ENCODE data around the gene TMEM234.

TMEM234 gene

GRCh38 chr1:32199717-32200072, 22.5 kb downstream of the TMEM234 start:
- no peak for DNase-seq (ENCODE audit: low read depth)

DNA sequence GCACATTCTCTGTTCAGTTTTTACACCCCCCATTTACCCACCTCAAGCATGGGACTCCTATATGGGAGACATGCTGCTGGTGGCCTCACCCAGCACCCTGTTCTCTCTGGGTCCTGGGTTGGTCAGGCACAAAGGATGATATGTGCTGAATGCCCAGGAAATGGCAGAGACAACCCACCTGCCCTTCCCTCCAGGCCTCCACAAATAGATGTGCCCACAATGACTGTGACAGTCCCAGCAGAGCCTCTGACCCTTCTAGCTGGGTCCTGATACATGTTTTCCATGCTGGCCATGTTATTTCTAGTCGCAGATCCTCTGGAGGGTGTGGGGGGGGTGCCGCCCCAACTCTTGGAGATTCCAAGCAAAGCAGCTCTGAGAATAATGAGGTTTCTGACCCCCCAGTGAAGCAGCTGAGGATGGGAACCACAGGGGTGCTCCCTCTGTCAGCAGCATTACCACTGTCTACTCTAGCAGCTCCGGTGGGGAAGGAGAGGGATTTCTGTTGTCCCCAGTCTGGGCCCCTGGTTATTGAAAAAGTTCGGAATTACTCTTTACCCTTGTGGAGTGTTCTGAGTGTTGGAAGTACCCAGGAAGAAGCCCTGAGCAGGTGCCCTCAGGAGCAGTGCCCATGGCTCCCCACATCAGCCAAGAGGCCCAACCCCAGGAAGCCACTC, 23.0 kb downstream of the TMEM234 start:
- DNase-seq (ENCODE audit: low read depth): no peak

DNA sequence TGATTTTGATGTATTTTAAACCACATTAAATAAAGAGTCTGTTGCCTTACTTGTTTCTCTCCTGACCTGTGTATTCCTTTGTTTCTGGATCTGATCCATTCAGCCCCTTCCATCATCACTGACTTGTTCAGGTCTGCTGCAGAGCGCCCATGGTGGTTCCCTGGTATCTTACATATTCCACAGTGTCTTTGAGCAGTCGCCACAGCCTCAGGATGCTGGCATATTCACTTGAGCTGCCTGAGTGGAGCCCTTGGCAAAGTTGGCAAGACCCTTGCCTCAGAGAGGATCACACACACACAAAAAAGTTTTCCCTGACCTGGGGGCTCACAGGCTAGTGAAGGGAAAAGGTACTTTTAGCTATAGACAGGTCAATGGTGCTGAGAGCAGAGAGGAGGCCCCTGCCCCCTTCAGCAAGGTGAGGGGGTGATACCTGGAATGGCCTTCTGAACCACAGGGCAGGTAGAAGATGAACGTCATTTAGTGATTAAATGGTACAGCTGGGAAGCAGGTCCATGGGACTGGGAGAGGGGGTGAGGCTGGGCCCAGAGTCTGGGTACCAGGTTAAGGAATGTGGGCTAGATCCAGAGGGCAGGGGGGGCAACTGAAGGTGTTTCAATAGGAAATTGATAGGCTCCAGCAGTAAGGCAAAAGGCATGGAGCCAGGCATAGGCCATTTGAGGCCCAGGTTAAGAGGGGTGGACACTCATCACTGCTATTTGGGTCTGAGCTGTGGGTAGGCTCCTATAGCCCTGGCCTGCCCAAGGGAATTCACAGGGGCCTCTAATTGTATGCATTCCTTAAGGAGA, 23.7 kb downstream of the TMEM234 start:
- no peak for DNase-seq (ENCODE audit: low read depth)

DNA sequence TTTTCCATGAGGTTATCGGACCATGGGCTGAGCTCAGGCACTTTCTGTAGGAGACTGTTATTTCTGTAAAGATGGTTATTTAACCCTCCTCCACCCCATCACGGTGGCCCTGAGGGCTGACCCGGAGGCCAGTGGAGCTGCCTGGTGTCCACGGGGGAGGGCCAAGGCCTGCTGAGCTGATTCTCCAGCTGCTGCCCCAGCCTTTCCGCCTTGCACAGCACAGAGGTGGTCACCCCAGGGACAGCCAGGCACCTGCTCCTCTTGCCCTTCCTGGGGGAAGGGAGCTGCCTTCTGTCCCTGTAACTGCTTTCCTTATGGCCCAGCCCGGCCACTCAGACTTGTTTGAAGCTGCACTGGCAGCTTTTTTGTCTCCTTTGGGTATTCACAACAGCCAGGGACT, 24.3 kb downstream of the TMEM234 start:
- no peak for DNase-seq (ENCODE audit: low read depth)

DNA sequence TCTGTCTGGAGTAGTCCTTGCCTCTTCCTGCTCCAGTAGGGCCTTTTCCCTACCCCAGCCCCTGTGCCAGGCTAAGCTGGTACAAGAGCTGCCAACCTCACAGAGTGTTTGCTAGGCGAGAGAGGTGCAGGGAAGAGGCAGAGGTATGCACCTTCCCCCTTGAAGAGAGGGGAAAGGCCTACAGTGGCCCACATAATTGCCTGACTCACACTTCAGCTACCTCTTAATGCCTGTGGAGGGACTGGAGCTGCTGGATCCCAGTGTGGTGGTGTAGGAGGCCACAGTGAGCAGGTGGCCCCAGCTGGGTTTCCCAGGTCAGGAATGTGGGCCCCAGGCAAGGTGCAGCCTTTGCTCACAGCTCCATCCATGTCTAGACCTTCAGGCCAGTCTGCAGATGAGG, 25.1 kb downstream of the TMEM234 start:
- no peak for DNase-seq (ENCODE audit: low read depth)

DNA sequence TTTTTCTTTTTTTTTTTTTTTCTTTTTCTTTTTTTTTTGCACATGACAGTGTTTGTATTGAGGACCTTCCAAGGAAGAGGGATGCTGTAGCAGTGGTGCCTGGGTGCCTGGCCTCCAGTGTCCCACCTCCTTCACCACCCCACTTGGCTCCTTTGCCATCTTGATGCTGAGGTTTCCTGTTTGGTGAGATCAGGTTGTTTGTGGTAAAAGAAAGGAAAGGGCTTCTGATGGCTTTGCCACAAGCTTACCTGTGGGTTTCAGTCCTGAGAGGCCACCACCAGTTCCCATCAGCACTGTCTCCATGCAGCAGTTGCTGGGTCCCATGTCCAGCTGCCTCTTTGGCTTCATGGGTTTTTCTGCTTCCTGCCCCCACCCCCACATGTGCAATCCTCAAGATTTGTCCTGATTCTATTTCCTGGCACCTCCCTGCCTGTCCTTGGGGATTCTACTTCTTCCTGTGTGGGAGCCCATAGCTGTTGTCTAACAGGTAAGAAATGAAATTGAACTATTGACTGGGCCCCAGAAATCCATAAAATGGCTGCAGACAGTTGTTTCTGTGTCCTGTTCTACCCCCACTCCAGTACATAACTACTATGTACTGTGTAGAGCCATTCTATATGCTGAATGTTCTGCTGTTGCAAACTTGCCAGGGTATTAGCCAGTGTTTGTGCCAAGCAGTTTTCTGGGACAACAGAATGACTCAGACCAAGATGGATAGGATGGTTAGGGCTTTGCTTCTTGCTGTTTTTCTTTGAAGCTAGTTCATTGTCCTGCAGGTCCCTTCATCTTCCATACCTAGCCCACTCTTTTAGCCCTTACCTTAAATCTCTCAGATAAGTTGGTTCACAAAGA, 26.0 kb downstream of the TMEM234 start:
- DNase-seq (ENCODE audit: low read depth): no peak

DNA sequence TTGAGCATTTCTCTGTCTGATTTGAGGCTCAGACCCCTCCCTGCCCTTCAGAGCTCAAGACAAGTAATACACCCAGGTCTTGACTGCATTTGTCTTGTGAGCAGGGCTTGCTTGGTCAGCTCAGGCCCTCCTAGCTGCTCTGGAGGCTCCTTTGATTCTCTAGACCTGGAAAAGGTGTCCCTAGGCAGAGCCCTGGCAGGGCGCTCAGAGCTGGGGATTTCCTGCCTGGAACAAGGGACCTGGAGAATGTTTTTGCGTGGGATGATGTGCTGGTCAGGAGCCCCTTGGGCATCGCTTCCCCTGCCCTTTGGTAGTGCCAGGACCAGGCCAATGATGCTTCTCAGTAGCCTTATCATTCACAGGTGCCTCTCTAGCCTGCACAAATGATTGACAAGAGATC, 26.6 kb downstream of the TMEM234 start:
- no peak for DNase-seq (ENCODE audit: low read depth)

GRCh38 chr1:32194984-32195383, 27.2 kb downstream of the TMEM234 start:
- no peak for DNase-seq (ENCODE audit: low read depth)

DNA sequence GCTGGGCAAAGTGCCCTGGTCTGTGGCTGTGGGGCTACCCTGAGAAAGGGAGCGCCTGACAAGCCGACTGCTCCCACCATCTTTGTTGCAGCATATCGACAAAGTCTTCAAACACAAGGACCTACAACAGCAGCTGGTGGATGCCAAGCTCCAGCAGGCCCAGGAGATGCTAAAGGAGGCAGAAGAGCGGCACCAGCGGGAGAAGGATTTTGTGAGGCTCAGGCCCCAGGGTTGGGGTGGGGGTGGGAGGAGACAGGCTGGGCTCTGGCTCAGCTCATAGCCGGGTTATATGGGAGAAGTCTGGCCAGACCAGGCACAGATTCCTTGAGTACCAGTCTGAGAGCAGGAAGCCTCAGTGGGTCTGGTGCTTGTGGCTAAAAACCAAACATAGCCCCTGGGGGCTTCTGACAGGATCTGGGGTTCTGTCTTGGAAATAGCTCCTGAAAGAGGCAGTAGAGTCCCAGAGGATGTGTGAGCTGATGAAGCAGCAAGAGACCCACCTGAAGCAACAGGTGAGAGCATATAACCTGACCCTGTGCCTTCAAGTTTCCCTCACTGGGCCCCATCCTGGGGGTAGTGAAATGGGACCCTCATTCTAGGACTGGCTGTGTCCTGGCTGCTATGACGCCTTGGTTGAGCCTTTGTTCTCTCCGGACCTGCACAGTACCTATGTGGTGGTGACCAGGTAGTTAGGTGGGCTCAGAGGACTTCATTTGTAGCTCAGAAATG, 29.8 kb downstream of the TMEM234 start:
- no peak for DNase-seq (ENCODE audit: low read depth)

- DNase-seq (ENCODE audit: low read depth): no peak
These were observed 34.3 kb downstream of the TMEM234 start for GRCh38 chr1:32187850-32188249.

- DNase-seq (ENCODE audit: low read depth): no peak
These were observed 35.7 kb downstream of the TMEM234 start for GRCh38 chr1:32186491-32186890.

DNA sequence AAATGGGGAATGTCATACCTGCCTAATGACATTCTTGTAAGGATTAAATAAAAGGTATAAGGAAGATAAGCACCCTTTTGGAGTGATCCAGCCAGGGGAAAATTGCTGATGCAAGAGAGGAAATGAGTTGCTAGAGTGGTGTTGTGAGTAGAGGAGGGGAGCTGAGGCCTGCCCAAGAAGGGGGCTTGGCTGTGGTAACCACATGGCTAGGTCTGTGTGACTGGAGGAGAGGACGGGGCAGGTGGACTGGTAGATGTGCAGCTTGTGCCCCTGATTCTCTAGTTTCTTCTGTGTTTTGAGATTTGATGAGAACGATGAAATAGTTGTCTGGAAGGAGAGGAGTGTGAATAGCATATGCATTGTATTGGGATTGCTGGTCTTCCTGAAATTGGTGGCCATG, 36.1 kb downstream of the TMEM234 start:
- no peak for DNase-seq (ENCODE audit: low read depth)

DNA sequence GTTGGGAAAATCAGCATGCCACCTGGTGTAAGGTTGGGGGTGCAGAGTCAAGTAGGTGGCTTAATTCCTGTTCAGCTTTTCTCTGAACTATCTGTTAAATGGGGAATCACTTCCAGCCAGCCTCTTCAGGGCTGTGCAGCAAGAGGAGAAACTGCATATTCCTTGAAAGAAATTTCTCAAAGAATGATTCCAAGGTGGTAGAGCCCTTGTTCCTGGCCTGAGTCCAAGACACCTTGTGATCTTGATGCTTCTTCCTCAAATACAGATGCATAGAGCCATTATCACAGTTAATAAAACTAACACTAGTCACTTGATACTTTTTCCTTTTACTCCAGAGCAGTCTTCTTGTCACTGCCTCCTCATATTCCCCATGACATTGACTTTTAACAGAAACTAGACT, 37.5 kb downstream of the TMEM234 start:
- no peak for DNase-seq (ENCODE audit: low read depth)

GRCh38 chr1:32182060-32182459, 40.1 kb downstream of the TMEM234 start:
- no peak for DNase-seq (ENCODE audit: low read depth)

DNA sequence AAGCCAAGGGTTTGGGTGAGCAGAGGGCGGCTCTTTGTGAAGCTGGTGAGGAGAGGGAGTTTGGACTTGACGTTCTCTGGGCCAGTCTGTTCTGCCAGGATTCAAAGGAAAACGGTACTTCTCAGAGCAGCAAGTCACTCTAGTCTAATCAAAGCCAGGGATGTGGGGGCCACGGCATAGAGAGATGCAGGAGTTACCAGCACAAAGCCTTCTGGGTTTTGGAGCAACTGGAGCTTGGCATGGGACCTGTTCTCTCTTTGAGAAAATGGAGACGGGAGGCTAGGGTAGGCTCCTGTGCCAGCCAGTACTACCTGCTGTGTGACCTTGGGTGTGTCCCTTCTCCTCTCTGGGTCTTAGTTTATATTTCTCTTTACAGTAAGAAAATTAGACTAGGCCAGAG, 40.6 kb downstream of the TMEM234 start:
- no peak for DNase-seq (ENCODE audit: low read depth)

DNA sequence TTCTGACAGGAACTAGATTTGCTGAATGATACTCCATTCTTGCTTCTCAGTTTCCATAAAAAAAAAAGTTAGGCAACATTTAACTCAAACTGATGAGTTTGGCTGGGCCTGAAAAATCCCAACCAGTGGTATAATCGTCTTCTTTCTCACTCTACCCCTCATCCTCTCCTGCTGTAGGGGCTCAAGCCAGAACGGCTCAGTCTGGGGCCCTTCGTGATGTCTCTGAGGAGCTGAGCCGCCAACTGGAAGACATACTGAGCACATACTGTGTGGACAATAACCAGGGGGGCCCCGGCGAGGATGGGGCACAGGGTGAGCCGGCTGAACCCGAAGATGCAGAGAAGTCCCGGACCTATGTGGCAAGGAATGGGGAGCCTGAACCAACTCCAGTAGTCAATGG, 41.1 kb downstream of the TMEM234 start:
- no peak for DNase-seq (ENCODE audit: low read depth)

DNA sequence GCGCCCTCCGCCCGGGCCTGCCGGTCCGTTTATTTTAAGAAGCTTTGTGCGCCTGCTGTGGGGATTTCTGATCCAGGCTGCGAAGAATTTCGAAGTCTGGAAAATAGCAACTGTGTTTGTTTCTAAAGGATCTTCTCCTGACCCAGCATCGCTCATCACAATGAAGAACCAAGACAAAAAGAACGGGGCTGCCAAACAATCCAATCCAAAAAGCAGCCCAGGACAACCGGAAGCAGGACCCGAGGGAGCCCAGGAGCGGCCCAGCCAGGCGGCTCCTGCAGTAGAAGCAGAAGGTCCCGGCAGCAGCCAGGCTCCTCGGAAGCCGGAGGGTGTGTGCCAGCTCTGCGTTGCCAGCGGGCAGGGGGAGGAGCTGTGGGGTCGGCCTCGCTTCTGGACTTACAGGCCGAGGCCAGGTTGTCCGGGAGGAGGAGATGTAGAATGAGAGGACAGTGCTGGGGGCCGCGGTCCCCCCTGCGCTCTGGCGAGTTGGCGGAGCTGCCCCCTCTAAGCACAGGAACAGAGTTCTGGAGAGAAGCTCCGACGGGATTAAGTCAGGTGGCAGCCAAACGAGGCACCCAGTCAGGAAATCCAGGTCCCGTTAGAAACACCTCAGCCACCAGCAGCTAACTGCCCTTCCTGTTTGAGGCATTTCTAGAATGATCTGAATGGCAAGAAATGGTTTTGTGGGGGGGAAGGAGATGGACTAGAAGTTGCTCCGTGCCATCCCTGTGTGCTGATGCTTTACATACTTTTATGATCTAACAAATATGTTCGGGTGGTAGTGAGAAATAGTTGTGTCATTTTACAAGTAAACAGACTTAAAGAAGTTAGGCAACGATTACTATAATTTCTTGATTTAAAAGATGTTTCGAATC, 41.7 kb downstream of the TMEM234 start:
- DNase-seq (ENCODE audit: low read depth): no peak

GRCh38 chr1:32179443-32180185, 42.5 kb downstream of the TMEM234 start, which contains the start of gene TXLNA:
Gene TXLNA (plus strand): TSS chr1:32179675. CDS start chr1:32180346, 671 bp downstream.
- DNase-seq (ENCODE audit: low read depth): peak; percentile 85

DNA sequence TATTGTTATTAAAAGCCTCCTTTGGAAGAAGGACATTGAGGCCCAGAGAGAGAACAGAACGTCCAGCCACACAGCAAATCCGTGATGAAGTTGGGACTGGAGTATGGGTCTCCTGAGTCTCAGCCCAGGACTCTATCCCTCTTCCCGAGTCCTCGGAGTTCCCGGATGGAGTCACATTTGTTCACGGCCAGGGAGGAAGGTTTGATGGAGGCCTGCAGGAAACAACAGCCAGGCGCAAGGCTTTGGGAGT, 43.0 kb downstream of the TMEM234 start:
- DNase-seq (ENCODE audit: low read depth): no peak

DNA sequence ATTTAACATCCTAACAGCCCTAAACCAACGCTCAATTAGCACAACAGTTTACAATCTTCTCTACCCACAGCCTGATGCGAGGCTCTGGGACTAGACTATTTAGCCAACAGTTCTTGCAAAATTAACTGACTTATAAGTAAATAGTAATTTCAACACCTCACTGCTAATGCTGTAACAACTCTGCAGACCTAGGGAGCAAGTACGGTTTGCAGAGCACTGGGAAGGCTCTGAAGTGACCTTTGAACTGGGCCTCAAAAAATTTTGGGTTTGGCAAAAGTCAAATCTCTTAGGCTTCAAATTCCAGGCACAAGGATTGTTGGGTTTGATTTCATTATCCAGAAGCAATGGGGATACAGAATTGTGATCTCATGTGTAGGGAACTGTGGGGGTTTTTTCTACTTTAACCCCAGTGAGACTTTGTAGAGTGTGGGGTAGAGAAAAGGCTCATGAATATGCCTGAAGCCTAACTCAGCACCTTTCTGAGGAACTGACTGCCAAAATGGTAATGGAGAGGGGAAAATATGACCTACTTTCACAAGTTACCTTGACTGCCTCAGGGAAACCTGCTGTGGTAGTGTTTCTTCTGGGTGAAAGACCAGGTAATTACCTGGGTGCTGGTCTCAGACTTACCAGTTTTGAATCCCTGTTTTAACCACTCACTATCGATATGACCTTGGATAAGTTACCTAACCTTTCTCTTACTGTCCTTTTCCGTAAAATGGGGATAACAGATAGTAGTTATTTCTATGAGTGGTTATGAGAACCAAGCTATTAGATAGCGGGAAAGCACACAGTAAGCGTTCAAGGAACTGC, 43.6 kb downstream of the TMEM234 start:
- DNase-seq (ENCODE audit: low read depth): no peak
